A549 (cell line): ENCODE measurements around the gene BAG3.

ENCODE experiments used
- ESRRA ChIP-seq: fragments of 150-350 bp; IDR thresholded peaks from 2 replicates; pipeline ENCODE4 v1.6.1; 2014; ENCODE audit warnings: mild to moderate bottlenecking, low read length, borderline replicate concordance
- HOXB5 ChIP-seq: fragments of 250-450 bp; sonication (Bioruptor Pico); IDR thresholded peaks from 2 replicates; pipeline ENCODE4 v1.5.0; 2020; ENCODE audit warnings: mild to moderate bottlenecking, moderate library complexity
- JUN ChIP-seq, 2 experiments: fragments of >200 bp; sonication (Bioruptor Twin); formaldehyde crosslinking; IDR thresholded peaks; 2 replicates in 1 of 2; 3 replicates in 1 of 2; pipeline ENCODE4 v1.6.1; 2016 to 2017
- JUNB ChIP-seq: fragments of >200 bp; sonication (Bioruptor Twin); formaldehyde crosslinking; IDR thresholded peaks from 2 replicates; pipeline ENCODE4 v1.6.1; 2016
- MAFK ChIP-seq: fragments of 450-650 bp; IDR thresholded peaks from 2 replicates; pipeline ENCODE4 v1.6.1; 2014; ENCODE audit not compliant: partially characterized antibody
- MYC ChIP-seq: IDR thresholded peaks from 2 replicates; pipeline ENCODE4 v1.6.1; 2012; ENCODE audit warnings: mild to moderate bottlenecking, inconsistent platforms, low read length, improper control_type of control experiment, borderline replicate concordance
- POLR2A ChIP-seq: IDR thresholded peaks from 2 replicates; pipeline ENCODE4 v1.6.1; 2012; ENCODE audit warnings: mild to moderate bottlenecking, low read length
- RAD21 ChIP-seq, 2 experiments: fragments of >200 bp in 1 of 2; sonication (Bioruptor Twin) in 1 of 2; formaldehyde crosslinking in 1 of 2; IDR thresholded peaks in 1 of 2; conservative IDR thresholded peaks in 1 of 2; 2 replicates in 1 of 2; 3 replicates in 1 of 2; pipeline ENCODE4 v1.6.1; 2012 to 2018; ENCODE audit warnings: inconsistent platforms in 1 of 2
- TF ChIP-seq, protein P1 (sequence below): fragments of >200 bp; sonication (Bioruptor Twin); formaldehyde crosslinking; IDR thresholded peaks from 3 replicates; pipeline ENCODE4 v1.5.1; 2016
- TF ChIP-seq, protein P2 (sequence below): fragments of 450-650 bp; IDR thresholded peaks from 2 replicates; pipeline ENCODE4 v1.6.1; 2014; ENCODE audit warnings: antibody characterized with exemption
- TF ChIP-seq, protein P3 (sequence below): IDR thresholded peaks from 2 replicates; pipeline ENCODE4 v1.6.1; 2012
- TF ChIP-seq, protein P4 (sequence below): fragments of >200 bp; sonication (Bioruptor Twin); formaldehyde crosslinking; IDR thresholded peaks from 3 replicates; pipeline ENCODE4 v1.6.1; 2016
- TF ChIP-seq, protein P5 (sequence below): fragments of 200-600 bp; sonication (generic); IDR thresholded peaks from 2 replicates; pipeline ENCODE4 v1.6.1; 2016; ENCODE audit warnings: antibody characterized with exemption, mild to moderate bottlenecking, moderate library complexity

DNA sequence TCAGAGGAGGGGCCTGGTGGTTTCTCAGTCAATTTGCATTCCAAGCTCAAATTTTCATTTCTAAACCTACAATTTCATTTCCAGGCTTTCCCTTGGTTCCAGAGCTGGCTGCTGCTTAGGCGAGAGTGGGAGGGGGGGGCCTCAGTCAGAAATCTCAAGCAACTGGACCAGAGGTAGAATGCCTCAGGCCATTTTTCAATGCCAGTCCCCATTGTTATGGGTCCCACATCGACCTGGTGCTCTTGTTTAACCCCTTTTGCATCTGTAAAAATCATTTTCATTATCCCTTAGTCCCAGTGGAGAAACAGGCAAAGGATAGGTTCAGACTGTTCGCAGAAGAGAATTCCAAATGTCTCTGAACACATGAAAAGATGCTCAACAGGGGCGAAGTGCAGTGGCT is 13.5 kb upstream of the BAG3 start:
- TF ChIP-seq JUNB, result no peak
- TF ChIP-seq, protein P1, sequence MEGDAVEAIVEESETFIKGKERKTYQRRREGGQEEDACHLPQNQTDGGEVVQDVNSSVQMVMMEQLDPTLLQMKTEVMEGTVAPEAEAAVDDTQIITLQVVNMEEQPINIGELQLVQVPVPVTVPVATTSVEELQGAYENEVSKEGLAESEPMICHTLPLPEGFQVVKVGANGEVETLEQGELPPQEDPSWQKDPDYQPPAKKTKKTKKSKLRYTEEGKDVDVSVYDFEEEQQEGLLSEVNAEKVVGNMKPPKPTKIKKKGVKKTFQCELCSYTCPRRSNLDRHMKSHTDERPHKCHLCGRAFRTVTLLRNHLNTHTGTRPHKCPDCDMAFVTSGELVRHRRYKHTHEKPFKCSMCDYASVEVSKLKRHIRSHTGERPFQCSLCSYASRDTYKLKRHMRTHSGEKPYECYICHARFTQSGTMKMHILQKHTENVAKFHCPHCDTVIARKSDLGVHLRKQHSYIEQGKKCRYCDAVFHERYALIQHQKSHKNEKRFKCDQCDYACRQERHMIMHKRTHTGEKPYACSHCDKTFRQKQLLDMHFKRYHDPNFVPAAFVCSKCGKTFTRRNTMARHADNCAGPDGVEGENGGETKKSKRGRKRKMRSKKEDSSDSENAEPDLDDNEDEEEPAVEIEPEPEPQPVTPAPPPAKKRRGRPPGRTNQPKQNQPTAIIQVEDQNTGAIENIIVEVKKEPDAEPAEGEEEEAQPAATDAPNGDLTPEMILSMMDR, result no peak
- TF ChIP-seq MAFK, result no peak
- TF ChIP-seq, protein P2, sequence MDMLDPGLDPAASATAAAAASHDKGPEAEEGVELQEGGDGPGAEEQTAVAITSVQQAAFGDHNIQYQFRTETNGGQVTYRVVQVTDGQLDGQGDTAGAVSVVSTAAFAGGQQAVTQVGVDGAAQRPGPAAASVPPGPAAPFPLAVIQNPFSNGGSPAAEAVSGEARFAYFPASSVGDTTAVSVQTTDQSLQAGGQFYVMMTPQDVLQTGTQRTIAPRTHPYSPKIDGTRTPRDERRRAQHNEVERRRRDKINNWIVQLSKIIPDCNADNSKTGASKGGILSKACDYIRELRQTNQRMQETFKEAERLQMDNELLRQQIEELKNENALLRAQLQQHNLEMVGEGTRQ, result no peak
- TF ChIP-seq, protein P3, sequence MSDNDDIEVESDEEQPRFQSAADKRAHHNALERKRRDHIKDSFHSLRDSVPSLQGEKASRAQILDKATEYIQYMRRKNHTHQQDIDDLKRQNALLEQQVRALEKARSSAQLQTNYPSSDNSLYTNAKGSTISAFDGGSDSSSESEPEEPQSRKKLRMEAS, result no peak
- TF ChIP-seq HOXB5 (CRISPR knock-in tag), result no peak
- TF ChIP-seq, protein P4, sequence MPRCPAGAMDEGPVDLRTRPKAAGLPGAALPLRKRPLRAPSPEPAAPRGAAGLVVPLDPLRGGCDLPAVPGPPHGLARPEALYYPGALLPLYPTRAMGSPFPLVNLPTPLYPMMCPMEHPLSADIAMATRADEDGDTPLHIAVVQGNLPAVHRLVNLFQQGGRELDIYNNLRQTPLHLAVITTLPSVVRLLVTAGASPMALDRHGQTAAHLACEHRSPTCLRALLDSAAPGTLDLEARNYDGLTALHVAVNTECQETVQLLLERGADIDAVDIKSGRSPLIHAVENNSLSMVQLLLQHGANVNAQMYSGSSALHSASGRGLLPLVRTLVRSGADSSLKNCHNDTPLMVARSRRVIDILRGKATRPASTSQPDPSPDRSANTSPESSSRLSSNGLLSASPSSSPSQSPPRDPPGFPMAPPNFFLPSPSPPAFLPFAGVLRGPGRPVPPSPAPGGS, result no peak
- TF ChIP-seq ESRRA, result no peak
- no peak for TF ChIP-seq MYC
- no peak for TF ChIP-seq JUN (IDR thresholded peaks at IDR 0.05)
- no peak for TF ChIP-seq RAD21 (conservative IDR thresholded peaks at IDR 0.05 in 1 of 2, IDR thresholded peaks at IDR 0.05 in 1 of 2)
- TF ChIP-seq POLR2A, result no peak
- TF ChIP-seq, protein P5, sequence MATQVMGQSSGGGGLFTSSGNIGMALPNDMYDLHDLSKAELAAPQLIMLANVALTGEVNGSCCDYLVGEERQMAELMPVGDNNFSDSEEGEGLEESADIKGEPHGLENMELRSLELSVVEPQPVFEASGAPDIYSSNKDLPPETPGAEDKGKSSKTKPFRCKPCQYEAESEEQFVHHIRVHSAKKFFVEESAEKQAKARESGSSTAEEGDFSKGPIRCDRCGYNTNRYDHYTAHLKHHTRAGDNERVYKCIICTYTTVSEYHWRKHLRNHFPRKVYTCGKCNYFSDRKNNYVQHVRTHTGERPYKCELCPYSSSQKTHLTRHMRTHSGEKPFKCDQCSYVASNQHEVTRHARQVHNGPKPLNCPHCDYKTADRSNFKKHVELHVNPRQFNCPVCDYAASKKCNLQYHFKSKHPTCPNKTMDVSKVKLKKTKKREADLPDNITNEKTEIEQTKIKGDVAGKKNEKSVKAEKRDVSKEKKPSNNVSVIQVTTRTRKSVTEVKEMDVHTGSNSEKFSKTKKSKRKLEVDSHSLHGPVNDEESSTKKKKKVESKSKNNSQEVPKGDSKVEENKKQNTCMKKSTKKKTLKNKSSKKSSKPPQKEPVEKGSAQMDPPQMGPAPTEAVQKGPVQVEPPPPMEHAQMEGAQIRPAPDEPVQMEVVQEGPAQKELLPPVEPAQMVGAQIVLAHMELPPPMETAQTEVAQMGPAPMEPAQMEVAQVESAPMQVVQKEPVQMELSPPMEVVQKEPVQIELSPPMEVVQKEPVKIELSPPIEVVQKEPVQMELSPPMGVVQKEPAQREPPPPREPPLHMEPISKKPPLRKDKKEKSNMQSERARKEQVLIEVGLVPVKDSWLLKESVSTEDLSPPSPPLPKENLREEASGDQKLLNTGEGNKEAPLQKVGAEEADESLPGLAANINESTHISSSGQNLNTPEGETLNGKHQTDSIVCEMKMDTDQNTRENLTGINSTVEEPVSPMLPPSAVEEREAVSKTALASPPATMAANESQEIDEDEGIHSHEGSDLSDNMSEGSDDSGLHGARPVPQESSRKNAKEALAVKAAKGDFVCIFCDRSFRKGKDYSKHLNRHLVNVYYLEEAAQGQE, result no peak
